GM19193 (cell line): ENCODE measurements around the gene PRRG1.

ENCODE experiments used
- POLR2A ChIP-seq: IDR thresholded peaks from 4 replicates; pipeline ENCODE4 v1.6.1; 2011; ENCODE audit not compliant: insufficient read depth, insufficient read length; ENCODE audit errors: extremely low read depth

PRRG1 gene

DNA sequence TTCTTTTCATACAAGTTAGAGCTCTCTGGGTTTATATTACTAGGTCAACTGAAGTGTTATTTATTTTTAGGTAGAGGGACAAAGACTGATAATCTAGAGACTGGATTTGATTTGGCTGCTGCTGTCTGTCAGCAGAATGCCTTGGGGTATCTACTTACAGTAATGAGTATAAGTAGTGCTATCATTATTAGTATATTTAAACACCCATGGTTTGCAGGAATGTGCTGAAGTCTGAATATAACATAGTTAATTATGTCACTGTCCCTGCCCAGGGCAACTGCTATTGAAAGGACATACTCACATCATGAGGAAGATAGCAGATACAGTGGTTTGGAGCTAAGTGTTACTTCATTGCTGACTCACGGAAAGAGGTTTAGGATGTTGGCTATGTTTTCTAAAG is 76.2 kb downstream of the PRRG1 start:
- TF ChIP-seq POLR2A, result no peak

DNA sequence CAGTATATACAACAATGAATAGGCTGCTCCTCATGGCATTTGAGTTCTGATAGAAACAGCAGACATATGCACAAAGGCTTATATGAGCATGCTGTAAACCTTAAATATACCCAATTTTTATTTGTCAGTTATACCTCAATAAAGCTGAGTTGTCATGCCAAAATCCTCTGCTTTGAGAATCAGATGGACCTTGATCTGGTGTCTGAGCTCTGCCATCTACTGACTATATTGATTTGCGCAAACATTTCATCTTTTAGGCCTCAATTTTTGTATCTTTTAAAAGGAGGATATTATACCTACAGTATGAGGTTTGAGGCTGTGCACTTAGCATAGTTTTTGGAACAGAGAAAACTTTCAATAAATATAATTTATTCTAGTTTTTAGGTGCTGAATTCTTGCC is 85.2 kb downstream of the PRRG1 start:
- no peak for TF ChIP-seq POLR2A

DNA sequence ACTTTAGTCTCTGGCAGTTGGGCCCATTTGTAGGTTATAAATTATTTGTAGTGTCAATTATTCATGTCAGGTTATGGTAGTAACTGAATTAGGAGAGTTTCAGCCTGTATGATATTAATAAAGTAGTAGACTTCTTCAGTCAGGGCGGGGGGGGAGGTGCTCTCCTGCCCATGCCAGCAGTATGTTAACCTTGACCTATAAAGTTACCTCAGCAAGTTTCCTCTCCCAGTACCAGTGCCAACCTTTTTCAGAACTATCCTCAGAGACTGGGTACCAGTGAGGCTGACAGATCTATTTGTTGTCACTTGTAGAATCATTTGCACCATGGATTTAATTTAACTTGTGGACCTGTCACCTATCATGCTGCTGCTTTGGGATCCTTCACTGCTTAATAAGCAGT is 88.0 kb downstream of the PRRG1 start:
- no peak for TF ChIP-seq POLR2A

DNA sequence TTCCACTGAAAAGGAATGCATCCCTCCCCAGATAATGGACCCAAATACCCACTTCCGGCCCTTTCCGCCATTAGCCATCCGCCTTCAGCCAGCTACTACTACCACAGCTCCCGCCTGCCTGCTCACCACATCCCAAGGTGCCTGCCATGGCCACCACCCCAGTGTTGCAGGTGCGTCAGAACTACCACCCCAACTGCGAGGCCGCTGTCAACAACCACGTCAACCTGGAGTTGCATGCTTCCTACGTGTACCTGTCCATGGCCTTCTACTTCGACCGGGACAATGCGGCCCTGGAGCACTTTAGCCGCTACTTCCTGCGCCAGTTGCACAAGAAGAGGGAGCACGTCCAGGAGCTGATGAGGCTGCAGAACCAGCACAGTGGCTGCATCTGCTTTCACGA is 92.2 kb downstream of the PRRG1 start:
- TF ChIP-seq POLR2A, result no peak

DNA sequence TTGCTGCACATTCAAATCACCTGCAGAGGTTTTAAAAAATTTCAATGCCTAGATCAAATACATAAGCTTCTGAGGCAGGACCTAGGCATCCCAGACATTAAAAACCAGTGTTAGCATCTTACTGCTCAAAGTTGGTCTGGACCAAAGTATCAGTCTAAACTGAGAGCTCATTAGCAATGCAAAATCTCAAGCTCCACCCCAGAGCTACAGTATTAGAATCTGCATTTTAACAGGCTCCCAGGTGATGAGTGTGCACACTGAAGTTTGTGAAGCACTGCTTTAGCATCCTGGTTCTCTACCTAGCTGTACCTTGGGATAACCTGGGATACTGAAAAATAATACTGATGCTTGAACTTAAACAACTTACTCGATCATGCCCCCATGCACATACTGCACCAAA is 96.0 kb downstream of the PRRG1 start:
- no peak for TF ChIP-seq POLR2A

DNA sequence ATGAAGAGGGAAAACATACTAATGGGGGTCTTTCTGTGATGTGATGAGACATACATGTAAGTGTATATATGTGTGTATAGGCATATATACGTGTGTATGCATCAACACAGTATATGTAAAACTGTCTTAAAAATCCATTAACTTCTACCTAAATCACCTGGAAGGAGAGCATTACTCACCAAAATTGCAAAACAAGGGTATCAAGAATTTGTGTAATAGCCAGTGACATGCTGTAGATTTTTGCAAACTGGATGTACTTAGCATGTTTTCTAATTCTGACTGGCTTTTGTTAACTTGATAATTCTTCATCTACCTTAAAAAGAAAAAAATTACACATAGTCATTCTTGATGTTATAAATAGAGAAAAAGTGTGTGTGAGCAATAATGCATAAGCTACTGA is 104.7 kb downstream of the PRRG1 start:
- TF ChIP-seq POLR2A, result no peak

DNA sequence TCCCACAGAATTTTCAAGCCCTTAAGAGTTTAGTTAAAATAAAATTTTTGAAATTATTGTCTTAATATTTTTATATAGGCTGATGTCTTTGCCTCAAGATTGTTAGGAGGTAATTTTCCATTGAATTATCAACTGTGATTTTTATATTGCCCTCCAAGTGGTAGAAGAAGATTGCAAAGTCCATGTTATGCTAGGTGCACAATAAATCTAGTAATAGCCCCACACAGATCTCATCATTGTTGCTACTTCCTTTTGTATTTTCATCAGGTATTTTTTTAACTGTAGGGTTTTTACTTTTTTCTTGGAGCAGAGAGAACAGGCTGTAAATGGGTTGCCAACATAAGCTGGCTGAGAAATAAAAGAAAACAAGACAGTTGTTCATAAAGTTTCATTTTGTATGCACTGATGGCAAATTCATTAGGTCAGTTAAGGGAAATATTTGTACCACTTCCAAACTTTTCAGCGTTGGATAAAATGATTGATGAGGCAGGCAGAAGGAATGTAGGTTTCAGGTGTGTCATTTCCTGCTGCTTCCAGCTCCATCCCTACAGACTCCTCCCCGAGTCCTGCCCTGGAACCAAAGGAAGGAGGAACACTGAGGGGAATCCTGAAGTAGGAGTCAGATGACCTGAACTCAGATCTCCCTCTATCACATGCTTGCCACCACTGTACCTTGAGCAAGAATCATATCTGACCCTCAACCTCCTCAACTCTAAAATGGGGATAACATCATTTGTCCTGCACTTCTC is 105.5 kb downstream of the PRRG1 start:
- TF ChIP-seq POLR2A, result no peak

DNA sequence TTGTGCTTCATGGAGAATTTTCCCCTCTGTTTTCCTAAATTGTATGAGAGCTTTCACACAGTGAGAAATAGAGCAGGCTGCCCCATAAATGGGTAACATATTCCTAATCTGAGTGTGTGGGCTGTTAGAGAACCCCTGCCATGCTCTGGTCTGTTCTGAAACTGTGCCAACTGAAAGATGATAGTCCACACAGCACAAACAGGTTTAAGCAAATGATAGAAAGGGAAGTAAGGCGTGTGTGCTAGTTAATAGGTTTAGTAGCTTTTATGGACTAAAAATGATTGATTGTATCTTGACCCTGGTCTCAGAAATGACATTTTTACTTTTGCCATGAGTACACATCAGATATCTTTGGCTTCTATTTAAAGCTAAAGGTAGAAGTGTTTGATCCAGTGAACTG is 106.2 kb downstream of the PRRG1 start:
- no peak for TF ChIP-seq POLR2A

DNA sequence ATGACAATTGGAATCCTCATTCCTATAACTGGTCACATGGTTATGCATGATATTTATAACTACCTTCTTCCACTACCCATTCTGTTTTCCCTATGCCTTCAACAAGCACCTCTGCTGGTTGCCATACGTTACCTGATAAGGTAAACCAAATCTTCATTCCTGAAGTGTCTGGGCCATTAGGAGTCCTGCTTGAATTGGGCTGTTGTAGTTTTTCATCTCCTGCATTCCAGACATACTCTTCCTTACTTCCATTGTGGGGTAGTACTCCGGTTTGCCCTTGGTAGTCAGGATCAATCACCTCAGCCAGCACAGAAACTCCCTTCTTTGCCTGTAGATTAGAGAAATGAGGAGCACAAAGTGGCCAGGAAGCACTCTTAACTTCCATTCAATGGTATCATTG is 113.2 kb downstream of the PRRG1 start:
- TF ChIP-seq POLR2A, result no peak

DNA sequence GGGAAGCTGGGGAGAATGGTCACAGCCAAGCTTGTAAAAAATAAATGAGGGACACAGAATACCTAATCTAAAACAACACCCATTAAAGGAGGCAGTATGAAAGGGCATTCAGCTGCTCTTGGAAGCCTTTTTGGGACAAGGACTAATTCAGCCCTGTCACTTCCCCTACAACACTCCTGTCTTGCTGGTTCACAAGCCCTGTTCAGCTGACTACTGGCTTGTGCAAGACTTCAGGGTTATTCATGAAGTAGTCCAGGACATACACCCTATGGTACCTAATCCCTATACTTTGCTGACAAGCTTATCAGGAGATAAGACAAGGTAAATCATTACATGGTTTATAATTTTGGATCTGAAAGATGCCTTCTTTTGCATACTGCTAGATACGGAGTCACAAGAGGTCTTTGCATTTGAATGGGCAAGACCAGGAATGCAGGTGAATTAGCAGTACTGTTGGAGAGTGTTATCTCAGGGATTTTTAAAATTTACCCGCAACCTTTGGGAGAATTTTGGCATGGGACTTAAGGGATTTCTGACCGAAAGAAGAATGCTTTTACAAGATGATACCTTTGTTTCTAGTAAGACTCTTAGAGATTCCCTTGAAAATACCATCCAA is 119.1 kb downstream of the PRRG1 start:
- TF ChIP-seq POLR2A, result no peak

DNA sequence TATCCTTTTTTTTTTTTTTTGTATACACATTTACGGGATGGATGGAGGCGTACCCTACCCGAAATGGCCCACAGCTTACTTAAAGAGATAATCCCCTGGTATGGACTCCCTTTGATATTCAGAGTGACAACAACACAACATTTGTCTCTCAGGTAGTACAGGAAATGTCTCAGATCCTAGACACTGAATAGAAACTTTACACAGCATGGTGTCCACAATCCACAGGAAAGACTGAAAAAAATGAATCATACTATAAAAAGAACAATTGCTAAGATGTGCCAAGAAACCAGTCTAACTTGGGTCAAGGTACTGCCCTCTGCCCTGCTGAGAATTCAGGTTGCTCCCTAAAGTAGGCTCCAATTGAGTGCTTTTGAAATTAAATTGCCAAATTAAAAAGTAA is 121.5 kb downstream of the PRRG1 start:
- TF ChIP-seq POLR2A, result no peak

DNA sequence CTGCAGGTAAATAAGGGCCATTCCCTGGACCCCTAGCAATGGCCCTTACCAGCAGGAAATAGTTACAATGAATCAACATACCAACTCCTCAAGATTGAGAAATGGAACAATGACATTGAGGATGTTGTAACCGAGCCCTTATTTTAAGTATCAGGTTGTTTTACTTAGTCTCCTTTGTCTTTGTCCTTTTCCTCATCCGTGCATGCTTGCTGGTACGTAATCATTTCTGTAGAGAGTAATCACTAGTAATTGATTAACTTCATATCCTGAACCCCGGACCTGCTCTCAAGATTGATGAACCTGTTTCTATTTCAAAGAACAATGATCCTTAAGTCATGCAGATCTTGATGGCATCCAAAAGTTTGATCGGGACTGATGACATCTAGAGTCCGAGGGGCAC is 123.7 kb downstream of the PRRG1 start:
- no peak for TF ChIP-seq POLR2A

DNA sequence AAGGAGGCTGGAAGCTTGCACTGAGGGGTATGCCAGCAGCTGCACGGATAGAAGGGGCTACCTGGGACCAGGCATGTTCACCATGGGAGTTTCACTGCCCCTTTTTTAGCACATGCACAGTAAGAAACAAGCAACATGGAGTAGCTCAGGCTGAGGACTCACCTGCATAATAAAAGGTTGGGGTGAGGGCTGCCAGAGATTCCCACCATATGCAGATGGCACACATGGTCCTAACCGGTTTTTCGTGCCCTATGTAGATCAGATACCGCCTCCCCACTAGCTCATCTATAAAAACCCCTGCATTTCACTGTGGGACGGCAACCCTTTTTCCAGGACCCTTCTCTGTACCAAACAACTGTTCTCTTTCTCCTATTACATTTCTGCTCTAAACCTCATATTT is 125.3 kb downstream of the PRRG1 start:
- no peak for TF ChIP-seq POLR2A

DNA sequence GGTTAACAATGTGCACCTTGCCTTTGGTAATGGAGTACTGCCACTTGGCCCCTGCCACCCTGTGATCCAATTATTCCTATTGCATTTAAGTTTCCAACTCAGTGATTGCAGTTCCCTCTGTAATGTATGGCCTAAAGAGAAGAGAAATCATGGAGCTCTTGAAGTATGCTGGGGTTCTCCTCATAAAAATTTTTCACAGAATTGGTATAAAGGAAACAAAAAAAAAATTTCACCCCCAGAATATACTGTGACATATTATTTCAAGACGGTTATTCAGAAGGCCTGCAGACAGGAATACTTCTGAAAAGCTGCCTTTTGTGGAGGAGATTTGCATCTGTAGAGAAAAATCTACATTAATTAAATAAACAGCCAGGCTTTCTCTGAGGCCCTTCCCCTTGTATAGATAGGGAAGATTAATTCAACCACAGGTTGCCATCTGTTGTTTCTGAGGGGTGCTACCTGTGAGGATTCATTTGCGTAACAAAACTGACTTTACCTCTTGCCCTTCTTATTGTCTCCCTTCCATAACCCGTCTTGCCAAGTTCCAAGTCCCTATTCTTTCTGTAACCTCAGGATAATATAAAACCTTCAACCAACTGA is 127.5 kb downstream of the PRRG1 start:
- TF ChIP-seq POLR2A, result no peak

DNA sequence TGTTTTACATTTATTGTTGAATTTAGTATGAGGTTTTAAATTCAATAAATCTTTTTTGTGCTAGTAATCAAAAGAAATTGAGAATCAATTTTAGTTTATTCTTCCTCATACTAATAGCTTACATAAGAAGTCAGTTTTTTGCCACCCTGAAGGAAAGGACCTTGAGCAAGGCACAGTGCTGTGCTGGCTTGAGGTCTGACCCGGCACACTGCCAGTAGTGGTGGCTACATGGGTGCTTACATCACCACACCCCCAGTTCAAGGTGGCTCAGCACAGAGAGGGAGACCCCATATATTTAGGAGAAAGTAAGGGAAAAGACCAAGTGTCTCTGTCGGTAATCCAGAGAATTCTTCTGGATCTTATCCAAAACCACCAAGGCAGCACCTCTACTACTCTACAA is 136.3 kb downstream of the PRRG1 start:
- no peak for TF ChIP-seq POLR2A

DNA sequence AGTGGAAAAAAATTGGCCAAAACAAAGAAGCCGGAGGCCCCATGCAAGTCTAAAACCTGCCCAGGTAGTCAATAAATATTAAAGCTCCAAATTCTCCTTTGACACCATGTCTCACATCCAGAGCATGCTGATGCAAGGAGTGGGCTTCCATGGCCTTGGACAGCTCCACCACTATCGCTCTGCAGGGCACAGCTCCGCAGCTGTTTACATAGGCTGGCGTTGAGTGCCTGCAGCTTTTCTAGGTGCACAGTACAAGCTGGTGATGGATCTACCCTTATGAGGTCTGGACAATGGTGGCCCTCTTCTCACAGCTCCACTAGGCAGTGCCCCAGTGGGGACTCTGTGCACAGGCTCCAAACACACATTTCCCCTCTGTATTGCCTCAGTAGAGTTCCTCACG is 138.1 kb downstream of the PRRG1 start:
- no peak for TF ChIP-seq POLR2A
